Heart left ventricle (tissue), 16 donors: ENCODE measurements around the gene SLC35G6. TPM values are rescaled to one million over a fixed set of nuclear protein-coding genes. Genes with fewer than 3 reads are reported as not detected.

Experiments
- ATAC-seq, 4 donors: fragments of 200-7000 bp; cut with Tn5 transposase; one replicate each; pipeline ENCODE4 v1.9.1; 2020 to 2022; ENCODE audit warnings: moderate library complexity in 4 of 4, mild to moderate bottlenecking in 3 of 4, moderate number of reproducible peaks in 1 of 4
- DNase-seq, 5 donors: peaks; one replicate each; pipeline ENCODE4 v3.0.0-alpha.2; 2020
- H3K27ac ChIP-seq, 12 donors: fragments of 200-600 bp; sonication (generic) in 4 of 12; one replicate each; pipeline versions ENCODE4 v1.5.0 to v1.8.0; 2016 to 2022; ENCODE audit warnings: mild to moderate bottlenecking in 2 of 12
- H3K27me3 ChIP-seq, 9 donors: fragments of 200-600 bp; sonication (generic) in 2 of 9; one replicate each; pipeline versions ENCODE4 v1.5.1 to v1.8.0; 2016 to 2022; ENCODE audit warnings: mild to moderate bottlenecking in 3 of 9
- H3K36me3 ChIP-seq, 9 donors: fragments of 200-600 bp; sonication (generic) in 2 of 9; one replicate each; pipeline versions ENCODE4 v1.5.0 to v1.8.0; 2018 to 2022; ENCODE audit warnings: mild to moderate bottlenecking in 2 of 9
- H3K4me1 ChIP-seq, 12 donors: fragments of 200-600 bp; sonication (generic) in 4 of 12; one replicate each; pipeline versions ENCODE4 v1.5.0 to v1.8.0; 2016 to 2022; ENCODE audit warnings: mild to moderate bottlenecking in 3 of 12
- H3K4me3 ChIP-seq, 12 donors: fragments of 200-600 bp; sonication (generic) in 4 of 12; one replicate each; pipeline versions ENCODE4 v1.5.0 to v1.8.0; 2017 to 2022; ENCODE audit warnings: mild to moderate bottlenecking in 9 of 12, moderate library complexity in 4 of 12
- H3K9me3 ChIP-seq, 12 donors: fragments of 200-600 bp; sonication (generic) in 4 of 12; one replicate each; pipeline versions ENCODE4 v1.5.0 to v1.8.0; 2016 to 2022; ENCODE audit warnings: mild to moderate bottlenecking in 1 of 12
- POLR2A ChIP-seq, 2 donors: fragments of 450-650 bp; IDR thresholded peaks; one replicate each; pipeline ENCODE4 v1.6.1; 2017; ENCODE audit warnings: antibody characterized with exemption in 2 of 2, mild to moderate bottlenecking in 2 of 2, moderate library complexity in 2 of 2
- WGBS, 4 donors: extraction: QIAGEN DNeasy Blood & Tissue Kit in 2 of 4; methylation state at CpG; one replicate each; pipeline versions ENCODE4 v1.1.5 to v1.1.7; 2013 to 2018; 5-methylcytosine and 5-hydroxymethylcytosine counted together
- intact Hi-C, 10 donors: fragments of 100-400 bp; cut with DNase I; formaldehyde crosslinking; loops; one replicate each; pipeline versions ENCODE4 v1.11.1 to v1.14.2; 2022
- polyA plus RNA-seq, 2 donors: library from polyadenylated mRNA; stranded (reverse); fragments of 200-250 nt; gene quantifications; one replicate each; pipeline ENCODE4 v1.2.3, GENCODE V29; 2013
- total RNA-seq, 9 donors: library from RNA; depleted of rRNA in 2 of 9; stranded (reverse); fragments of >200 nt in 2 of 9; fragmentation: NEBNext Ultra II Directional in 3 of 9; extraction: Animal tissue kit (Norgen Biotek cat#: 25700) in 3 of 9; gene quantifications; one replicate each; pipeline versions ENCODE4 v1.1.0 to v1.2.4, GENCODE V29; 2016 to 2023
- TF ChIP-seq, protein P1 (sequence below), 12 donors: fragments of 200-600 bp; sonication (generic) in 4 of 12; IDR thresholded peaks; one replicate each; pipeline versions ENCODE4 v1.5.0 to v1.8.0; 2018 to 2022; ENCODE audit warnings: antibody characterized with exemption in 12 of 12, mild to moderate bottlenecking in 5 of 12
- donor health status: ischemic (EF 13 %, LVEDD 7.1; RV severe dilation, severe dysfunction).
- donor health status: healthy with polysubstance abuse.
- donor health status: DM: no; HTN: yes; CAD: no.
- donor health status: DM: no; HTN: no; CAD: no.
- donor health status: ischemic (EF 25% LVEDD 6.9; RV normal size, moderate dysfunction).
- donor health status: ischemic (EF 25% LVEDD 5.7; RV mildly dilated, moderate dysfunction).
- donor health status: healthy.
- donor health status: DM: yes; HTN: yes; CAD: no.
- donor health status: ischemic (EF 35%, LVEDD 5.7; RV mildly dilated, moderate dysfunction).
- donor health status: nonischemic (EF 11% LVEDD 7.7; RV severe dilation, severe dysfunction).
- donor health status: DM: yes; HTN: yes; CAD: no.
- donor health status: PGD.
- donor health status: ischemic (EF 29% LVEDD 5.4; RV normal size, mild dysfunction).
- donor health status: nonischemic (EF 23%, LVEDD 6.1; RV moderate dilation, normal function).

SLC35G6 gene
- total and polyA plus RNA-seq, 11 donors, result 0.08 TPM; not detected in 10

DNA sequence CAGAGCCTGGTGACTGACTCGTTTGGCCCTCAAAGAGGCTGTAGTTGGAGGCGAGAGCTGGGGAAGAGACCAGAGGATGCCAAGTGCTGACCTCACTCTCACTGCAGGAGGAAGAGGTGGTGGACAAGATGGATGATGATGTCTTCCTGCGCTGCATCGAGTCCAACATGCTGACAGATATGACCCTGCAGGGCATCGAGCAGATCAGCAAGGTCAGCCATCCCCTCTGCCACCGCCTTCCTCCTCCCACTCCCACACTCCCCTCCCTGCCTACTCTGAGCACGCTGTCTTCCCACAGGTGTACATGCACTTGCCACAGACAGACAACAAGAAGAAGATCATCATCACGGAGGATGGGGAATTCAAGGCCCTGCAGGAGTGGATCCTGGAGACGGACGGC is 29.9 kb downstream of the SLC35G6 start:
- H3K36me3 ChIP-seq, result peaks cover 5 to 86% (median 84%) of the 10 kb centered on the region in 9 donors
- intact Hi-C loops, result loop anchor here in 4 of 10 donors (5.0 to 10.0 kb wide), 3 partner anchors 46 to 156 kb away; partner anchors contain the start of genes SENP3 (in 2 of the 4), KCTD11 (in 1 of the 4), TMEM95 (in 1 of the 4) and TNFSF13 (in 1 of the 4)
- WGBS, 4 donors, result 67 to 78% (median 74%) methylated on average over 9 to 10 of the region's 10 CpGs

DNA sequence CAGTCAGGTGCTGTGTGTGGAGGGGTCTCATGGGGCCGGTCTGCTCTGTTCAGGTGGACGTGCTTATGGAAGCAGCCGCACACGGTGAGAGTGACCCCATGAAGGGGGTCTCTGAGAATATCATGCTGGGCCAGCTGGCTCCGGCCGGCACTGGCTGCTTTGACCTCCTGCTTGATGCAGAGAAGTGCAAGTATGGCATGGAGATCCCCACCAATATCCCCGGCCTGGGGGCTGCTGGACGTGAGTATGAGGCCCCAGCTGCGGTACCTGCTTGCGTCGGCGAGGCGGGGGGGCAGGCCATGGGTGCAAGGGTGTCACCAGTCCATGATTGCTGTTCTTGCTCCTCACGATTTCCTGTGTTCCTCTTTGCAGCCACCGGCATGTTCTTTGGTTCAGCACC is 30.9 kb downstream of the SLC35G6 start:
- Histone ChIP-seq H3K27ac (no peak overlapping the region), H3K4me3 (no peak overlapping the region), H3K9me3 (no peaks in the 10 kb centered on the region), H3K27me3 (no peaks in the 10 kb centered on the region), H3K36me3 (peaks cover 5 to 78% (median 74%) of the 10 kb centered on the region in 9 donors), H3K4me1 (peaks cover 0 to 15% (median 0%) of the 10 kb centered on the region in 12 donors)
- no peak for DNase-seq
- TF ChIP-seq, protein P1, sequence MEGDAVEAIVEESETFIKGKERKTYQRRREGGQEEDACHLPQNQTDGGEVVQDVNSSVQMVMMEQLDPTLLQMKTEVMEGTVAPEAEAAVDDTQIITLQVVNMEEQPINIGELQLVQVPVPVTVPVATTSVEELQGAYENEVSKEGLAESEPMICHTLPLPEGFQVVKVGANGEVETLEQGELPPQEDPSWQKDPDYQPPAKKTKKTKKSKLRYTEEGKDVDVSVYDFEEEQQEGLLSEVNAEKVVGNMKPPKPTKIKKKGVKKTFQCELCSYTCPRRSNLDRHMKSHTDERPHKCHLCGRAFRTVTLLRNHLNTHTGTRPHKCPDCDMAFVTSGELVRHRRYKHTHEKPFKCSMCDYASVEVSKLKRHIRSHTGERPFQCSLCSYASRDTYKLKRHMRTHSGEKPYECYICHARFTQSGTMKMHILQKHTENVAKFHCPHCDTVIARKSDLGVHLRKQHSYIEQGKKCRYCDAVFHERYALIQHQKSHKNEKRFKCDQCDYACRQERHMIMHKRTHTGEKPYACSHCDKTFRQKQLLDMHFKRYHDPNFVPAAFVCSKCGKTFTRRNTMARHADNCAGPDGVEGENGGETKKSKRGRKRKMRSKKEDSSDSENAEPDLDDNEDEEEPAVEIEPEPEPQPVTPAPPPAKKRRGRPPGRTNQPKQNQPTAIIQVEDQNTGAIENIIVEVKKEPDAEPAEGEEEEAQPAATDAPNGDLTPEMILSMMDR (IDR thresholded peaks at IDR 0.05), result no peak
- no peak for TF ChIP-seq POLR2A (IDR thresholded peaks at IDR 0.05)
- intact Hi-C loops, result loop anchor here in 4 of 10 donors (5.0 to 10.0 kb wide), 3 partner anchors 45 to 157 kb away; partner anchors contain the start of genes SENP3 (in 2 of the 4), KCTD11 (in 1 of the 4), TMEM95 (in 1 of the 4) and TNFSF13 (in 1 of the 4)
- no peak for ATAC-seq
- WGBS, 4 donors, result 84 to 97% (median 90%) methylated on average over 13 to 15 of the region's 15 CpGs

More for the DNA sequence above, 29.9 kb downstream of the SLC35G6 start:
- Histone ChIP-seq H3K27ac (no peak overlapping the region), H3K9me3 (no peaks in the 10 kb centered on the region), H3K4me1 (peaks cover 0 to 12% (median 0%) of the 10 kb centered on the region in 12 donors), H3K27me3 (no peaks in the 10 kb centered on the region), H3K4me3 (no peak overlapping the region)
- TF ChIP-seq, protein P1 (IDR thresholded peaks at IDR 0.05), result no peak
- no peak for TF ChIP-seq POLR2A (IDR thresholded peaks at IDR 0.05)
- DNase-seq (no peak), ATAC-seq (no peak)

DNA sequence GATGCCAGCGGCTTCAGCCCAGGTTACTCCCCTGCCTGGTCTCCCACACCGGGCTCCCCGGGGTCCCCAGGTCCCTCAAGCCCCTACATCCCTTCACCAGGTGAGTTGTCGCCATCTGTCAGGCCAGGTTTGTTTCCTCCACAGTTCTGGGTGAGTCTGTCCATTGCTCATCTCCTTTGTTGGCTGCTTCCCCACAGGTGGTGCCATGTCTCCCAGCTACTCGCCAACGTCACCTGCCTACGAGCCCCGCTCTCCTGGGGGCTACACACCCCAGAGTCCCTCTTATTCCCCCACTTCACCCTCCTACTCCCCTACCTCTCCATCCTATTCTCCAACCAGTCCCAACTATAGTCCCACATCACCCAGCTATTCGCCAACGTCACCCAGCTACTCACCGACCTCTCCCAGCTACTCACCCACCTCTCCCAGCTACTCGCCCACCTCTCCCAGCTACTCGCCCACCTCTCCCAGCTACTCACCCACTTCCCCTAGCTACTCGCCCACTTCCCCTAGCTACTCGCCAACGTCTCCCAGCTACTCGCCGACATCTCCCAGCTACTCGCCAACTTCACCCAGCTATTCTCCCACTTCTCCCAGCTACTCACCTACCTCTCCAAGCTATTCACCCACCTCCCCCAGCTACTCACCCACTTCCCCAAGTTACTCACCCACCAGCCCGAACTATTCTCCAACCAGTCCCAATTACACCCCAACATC is 31.7 kb downstream of the SLC35G6 start:
- Histone ChIP-seq H3K27ac (no peak overlapping the region), H3K4me3 (no peak overlapping the region), H3K4me1 (peaks cover 0 to 15% (median 0%) of the 10 kb centered on the region in 12 donors), H3K27me3 (no peaks in the 10 kb centered on the region), H3K9me3 (no peaks in the 10 kb centered on the region), H3K36me3 (peaks cover 5 to 69% (median 66%) of the 10 kb centered on the region in 9 donors)
- TF ChIP-seq, protein P1 (IDR thresholded peaks at IDR 0.05), result no peak
- TF ChIP-seq POLR2A (IDR thresholded peaks at IDR 0.05), result no peak
- 87 to 90% (median 90%) methylated on average over 20 of the region's 20 CpGs for WGBS, 4 donors
- intact Hi-C loops, result loop anchor here in 4 of 10 donors (5.0 to 10.0 kb wide), 3 partner anchors 44 to 158 kb away; partner anchors contain the start of genes SENP3 (in 2 of the 4), KCTD11 (in 1 of the 4), TMEM95 (in 1 of the 4) and TNFSF13 (in 1 of the 4)
- ATAC-seq (no peak), DNase-seq (no peak)

DNA sequence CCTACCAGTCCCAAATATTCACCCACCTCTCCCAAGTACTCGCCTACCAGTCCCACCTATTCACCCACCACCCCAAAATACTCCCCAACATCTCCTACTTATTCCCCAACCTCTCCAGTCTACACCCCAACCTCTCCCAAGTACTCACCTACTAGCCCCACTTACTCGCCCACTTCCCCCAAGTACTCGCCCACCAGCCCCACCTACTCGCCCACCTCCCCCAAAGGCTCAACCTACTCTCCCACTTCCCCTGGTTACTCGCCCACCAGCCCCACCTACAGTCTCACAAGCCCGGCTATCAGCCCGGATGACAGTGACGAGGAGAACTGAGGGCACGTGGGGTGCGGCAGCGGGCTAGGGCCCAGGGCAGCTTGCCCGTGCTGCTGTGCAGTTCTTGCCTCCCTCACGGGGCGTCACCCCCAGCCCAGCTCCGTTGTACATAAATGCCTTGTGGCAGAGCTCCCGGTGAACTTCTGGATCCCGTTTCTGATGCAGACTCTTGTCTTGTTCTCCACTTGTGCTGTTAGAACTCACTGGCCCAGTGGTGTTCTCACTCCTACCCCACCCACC is 32.7 kb downstream of the SLC35G6 start:
- Histone ChIP-seq H3K36me3 (peaks cover 3 to 60% (median 56%) of the 10 kb centered on the region in 9 donors), H3K4me3 (no peak overlapping the region), H3K27ac (no peak overlapping the region), H3K4me1 (peaks cover 0 to 15% (median 0%) of the 10 kb centered on the region in 12 donors), H3K27me3 (no peaks in the 10 kb centered on the region), H3K9me3 (no peaks in the 10 kb centered on the region)
- 75 to 80% (median 78%) methylated on average over 17 of the region's 17 CpGs for WGBS, 4 donors
- no peak for DNase-seq
- intact Hi-C loops, result loop anchor here (1.0 to 10.0 kb wide), 6 partner anchors 43 to 159 kb away; partner anchors contain the start of genes SENP3 (in 6 of the 10), TNFSF13 (in 3 of the 10), KCTD11 (in 1 of the 10) and TMEM95 (in 1 of the 10)
- TF ChIP-seq, protein P1 (IDR thresholded peaks at IDR 0.05), result no peak
- no peak for TF ChIP-seq POLR2A (IDR thresholded peaks at IDR 0.05)
- peak in 1 of 4 donors; percentile 10 for ATAC-seq
